ENCODE results near the gene EIF6. TPM values are rescaled to one million over a fixed set of nuclear protein-coding genes. Genes with fewer than 3 reads are reported as not detected.

EIF6 gene
- total and polyA plus RNA-seq, 12 donors = 56.7 to 263 (median 114) TPM

GRCh38 chr20:35243317-35243716 lies 41.3 kb downstream of the EIF6 start:
- no peaks in the 10 kb centered on the region for H3K9me3 ChIP-seq (replicated peaks in 1 of 3)
- TF ChIP-seq POLR2A (IDR thresholded peaks at IDR 0.05) (no peak), CTCF (IDR thresholded peaks at IDR 0.05) (no peak)
- DNase-seq = no peak
- H3K4me1 ChIP-seq (replicated peaks in 1 of 2) = no peaks in the 10 kb centered on the region
- no peak overlapping the region for H3K27ac ChIP-seq
- no peaks in the 10 kb centered on the region for H3K27me3 ChIP-seq
- no peak overlapping the region for H3K4me3 ChIP-seq
- intact Hi-C loops (cut with DNase I) = no loop called here
- no peaks in the 10 kb centered on the region for H3K36me3 ChIP-seq (replicated peaks in 1 of 2)
- WGBS, 4 donors = 65 to 71% (median 69%) methylated on average over 2 of the region's 2 CpGs

- WGBS, 4 donors = 92 to 97% (median 94%) methylated on average over 2 of the region's 2 CpGs
- Histone ChIP-seq H3K9me3 (replicated peaks in 1 of 3) (no peaks in the 10 kb centered on the region), H3K4me3 (no peak overlapping the region), H3K27ac (no peak overlapping the region), H3K36me3 (replicated peaks in 1 of 2) (no peaks in the 10 kb centered on the region), H3K4me1 (replicated peaks in 1 of 2) (no peaks in the 10 kb centered on the region), H3K27me3 (no peaks in the 10 kb centered on the region)
- DNase-seq = no peak
- intact Hi-C loops (cut with DNase I) = no loop called here
- no peak for TF ChIP-seq POLR2A (IDR thresholded peaks at IDR 0.05)
- TF ChIP-seq CTCF (IDR thresholded peaks at IDR 0.05) = no peak
Measured at GRCh38 chr20:35240811-35241293, 43.7 kb downstream of the EIF6 start.

GRCh38 chr20:35240083-35240810 lies 44.3 kb downstream of the EIF6 start:
- Histone ChIP-seq H3K4me3 (no peak overlapping the region), H3K27me3 (no peaks in the 10 kb centered on the region), H3K36me3 (replicated peaks in 1 of 2) (no peaks in the 10 kb centered on the region), H3K4me1 (replicated peaks in 1 of 2) (no peaks in the 10 kb centered on the region), H3K9me3 (replicated peaks in 1 of 3) (no peaks in the 10 kb centered on the region), H3K27ac (no peak overlapping the region)
- intact Hi-C loops (cut with DNase I) = no loop called here
- no peak for DNase-seq
- TF ChIP-seq CTCF (IDR thresholded peaks at IDR 0.05) = no peak
- TF ChIP-seq POLR2A (IDR thresholded peaks at IDR 0.05) = no peak
- 73 to 81% (median 75%) methylated on average over 5 of the region's 5 CpGs for WGBS, 4 donors

- no peaks in the 10 kb centered on the region for H3K27me3 ChIP-seq
- no peak for TF ChIP-seq POLR2A (IDR thresholded peaks at IDR 0.05)
- TF ChIP-seq CTCF (IDR thresholded peaks at IDR 0.05) = no peak
- 83 to 88% (median 85%) methylated on average over 5 of the region's 5 CpGs for WGBS, 4 donors
- no peak overlapping the region for H3K27ac ChIP-seq
- no peaks in the 10 kb centered on the region for H3K36me3 ChIP-seq (replicated peaks in 1 of 2)
- intact Hi-C loops (cut with DNase I) = no loop called here
- DNase-seq = no peak
- no peaks in the 10 kb centered on the region for H3K9me3 ChIP-seq (replicated peaks in 1 of 3)
- H3K4me3 ChIP-seq = no peak overlapping the region
- H3K4me1 ChIP-seq (replicated peaks in 1 of 2) = no peaks in the 10 kb centered on the region
Measured at GRCh38 chr20:35238735-35239134, 45.8 kb downstream of the EIF6 start.

All from adrenal gland (tissue), 12 donors.